Mucosa of rectum (tissue), 2 donors: ENCODE measurements around the gene CHRDL1.
"Not testable (repeated sequence)": the region's sequence is repeated elsewhere in the genome, so short reads cannot be mapped to it uniquely, and the experiment has no call there.

Source experiments
- H3K27ac ChIP-seq, 2 donors: one replicate each; pipeline ENCODE4 v1.7.0; 2013; ENCODE audit warnings: inconsistent platforms in 2 of 2, low read depth in 2 of 2, low read length in 2 of 2
- H3K27me3 ChIP-seq, 2 donors: one replicate each; pipeline ENCODE4 v1.7.0; 2013; ENCODE audit warnings: low read length in 2 of 2; ENCODE audit not compliant: control insufficient read depth in 2 of 2, insufficient read depth in 2 of 2
- H3K36me3 ChIP-seq, 2 donors: one replicate each; pipeline ENCODE4 v1.7.0; 2013; ENCODE audit warnings: low read length in 2 of 2; ENCODE audit not compliant: control insufficient read depth in 2 of 2, insufficient read depth in 2 of 2
- H3K4me1 ChIP-seq, 2 donors: one replicate each; pipeline ENCODE4 v1.7.0; 2013; ENCODE audit warnings: low read length in 2 of 2, mild to moderate bottlenecking in 1 of 2; ENCODE audit not compliant: control insufficient read depth in 2 of 2, insufficient read depth in 2 of 2
- H3K4me3 ChIP-seq, 2 donors: one replicate each; pipeline ENCODE4 v1.7.0; 2013; ENCODE audit warnings: low read length in 2 of 2
- H3K9ac ChIP-seq, 2 donors: one replicate each; pipeline ENCODE4 v1.7.0; 2013; ENCODE audit warnings: low read length in 2 of 2, low read depth in 1 of 2, mild to moderate bottlenecking in 1 of 2
- H3K9me3 ChIP-seq, 2 donors: one replicate each; pipeline ENCODE4 v1.7.0; 2013; ENCODE audit warnings: low read length in 2 of 2; ENCODE audit not compliant: control insufficient read depth in 2 of 2
- donor health status: healthy.
- donor health status: Normal muscosa, but diverticular disease.

Gene CHRDL1

GRCh38 chrX:110795645-110796406 is at the start of gene CHRDL1:
Gene CHRDL1 (minus strand): TSS chrX:110795817. CDS start chrX:110792181, 3,636 bp downstream.
- no peak within 1 kb of the TSS for H3K9ac ChIP-seq
- no peaks in the 10 kb centered on the region for H3K4me1 ChIP-seq
- H3K9me3 ChIP-seq: no peaks in the 10 kb centered on the region
- no peak within 1 kb of the TSS for H3K27ac ChIP-seq
- peaks cover 16 to 24% of the 10 kb centered on the region in 2 donors for H3K27me3 ChIP-seq
- H3K36me3 ChIP-seq: no peaks in the 10 kb centered on the region
- H3K4me3 ChIP-seq: no peak within 1 kb of the TSS

- Histone ChIP-seq H3K36me3 (no peaks in the 10 kb centered on the region), H3K9me3 (no peaks in the 10 kb centered on the region), H3K4me1 (no peaks in the 10 kb centered on the region), H3K4me3 (no peak overlapping the region), H3K27me3 (peaks cover 2 to 3% of the 10 kb centered on the region in 2 donors), H3K27ac (no peak overlapping the region), H3K9ac (no peak overlapping the region)
These were observed 41.4 kb upstream of the CHRDL1 start for GRCh38 chrX:110836982-110837381.

- Histone ChIP-seq H3K9ac (no peak overlapping the region), H3K36me3 (no peaks in the 10 kb centered on the region), H3K27me3 (peaks cover 2 to 3% of the 10 kb centered on the region in 2 donors), H3K27ac (no peak overlapping the region), H3K9me3 (no peaks in the 10 kb centered on the region), H3K4me3 (no peak overlapping the region), H3K4me1 (no peaks in the 10 kb centered on the region)
These were observed 40.8 kb upstream of the CHRDL1 start for GRCh38 chrX:110836451-110836850.

- Histone ChIP-seq H3K4me3 (no peak overlapping the region), H3K36me3 (no peaks in the 10 kb centered on the region)
These were observed 40.4 kb upstream of the CHRDL1 start for GRCh38 chrX:110836001-110836400.

GRCh38 chrX:110825972-110826371 is 30.4 kb upstream of the CHRDL1 start:
- Histone ChIP-seq H3K9ac (no peak overlapping the region), H3K9me3 (no peaks in the 10 kb centered on the region), H3K4me1 (no peaks in the 10 kb centered on the region), H3K4me3 (no peak overlapping the region), H3K27me3 (peaks cover 3% of the 10 kb centered on the region in 2 donors), H3K36me3 (no peaks in the 10 kb centered on the region), H3K27ac (no peak overlapping the region)

More at GRCh38 chrX:110836001-110836400, 40.4 kb upstream of the CHRDL1 start:
- H3K4me1 ChIP-seq: no peaks in the 10 kb centered on the region
- H3K27me3 ChIP-seq: peaks cover 2 to 3% of the 10 kb centered on the region in 2 donors
- H3K9ac ChIP-seq: no peak overlapping the region
- no peak overlapping the region for H3K27ac ChIP-seq
- no peaks in the 10 kb centered on the region for H3K9me3 ChIP-seq

GRCh38 chrX:110816543-110816942 is 20.9 kb upstream of the CHRDL1 start:
- H3K9ac ChIP-seq, H3K4me1 ChIP-seq, H3K4me3 ChIP-seq, H3K36me3 ChIP-seq, H3K27ac ChIP-seq, H3K27me3 ChIP-seq, H3K9me3 ChIP-seq: not testable (repeated sequence)

- Histone ChIP-seq H3K27ac (no peak overlapping the region), H3K9ac (no peak overlapping the region), H3K4me1 (no peaks in the 10 kb centered on the region), H3K4me3 (no peak overlapping the region), H3K27me3 (peaks cover 3 to 4% of the 10 kb centered on the region in 2 donors), H3K9me3 (no peaks in the 10 kb centered on the region), H3K36me3 (no peaks in the 10 kb centered on the region)
These were observed 10.5 kb upstream of the CHRDL1 start for GRCh38 chrX:110806145-110806544.

- H3K4me3 ChIP-seq: no peak overlapping the region
- no peak overlapping the region for H3K9ac ChIP-seq
- no peaks in the 10 kb centered on the region for H3K4me1 ChIP-seq
- peaks cover 3 to 4% of the 10 kb centered on the region in 2 donors for H3K27me3 ChIP-seq
- H3K36me3 ChIP-seq: no peaks in the 10 kb centered on the region
- H3K9me3 ChIP-seq: no peaks in the 10 kb centered on the region
- no peak overlapping the region for H3K27ac ChIP-seq
These were observed 9.7 kb upstream of the CHRDL1 start for GRCh38 chrX:110805303-110805702.

- Histone ChIP-seq H3K4me3 (no peak overlapping the region), H3K36me3 (no peaks in the 10 kb centered on the region), H3K9ac (no peak overlapping the region), H3K27me3 (peaks cover 3 to 4% of the 10 kb centered on the region in 2 donors), H3K4me1 (no peaks in the 10 kb centered on the region), H3K9me3 (no peaks in the 10 kb centered on the region), H3K27ac (no peak overlapping the region)
These were observed 8.8 kb upstream of the CHRDL1 start for GRCh38 chrX:110804446-110804845.

GRCh38 chrX:110803506-110803905 is 7.9 kb upstream of the CHRDL1 start:
- Histone ChIP-seq H3K27me3 (peaks cover 3 to 4% of the 10 kb centered on the region in 2 donors), H3K9ac (no peak overlapping the region), H3K27ac (no peak overlapping the region), H3K36me3 (no peaks in the 10 kb centered on the region), H3K4me3 (no peak overlapping the region), H3K4me1 (no peaks in the 10 kb centered on the region), H3K9me3 (no peaks in the 10 kb centered on the region)
